ENCODE results near the gene CNTF. TPM values are rescaled to one million over a fixed set of nuclear protein-coding genes. Genes with fewer than 3 reads are reported as not detected.

CNTF gene
- total RNA-seq, 3 donors from 2014 or later, result 0.59 to 1.6 (median 0.66) TPM

GRCh38 chr11:58636587-58636986 is 14.1 kb downstream of the CNTF start:
- TF ChIP-seq CTCF (IDR thresholded peaks at IDR 0.05), result no peak
- TF ChIP-seq POLR2A (IDR thresholded peaks at IDR 0.05), result no peak
- no peak for TF ChIP-seq POLR2AphosphoS5 (IDR thresholded peaks at IDR 0.05)
- Histone ChIP-seq H3K4me1 (no peaks in the 10 kb centered on the region), H3K4me3 (no peak overlapping the region), H3K27ac (no peak overlapping the region), H3K36me3 (no peaks in the 10 kb centered on the region), H3K9me3 (no peaks in the 10 kb centered on the region), H3K27me3 (no peaks in the 10 kb centered on the region)
- DNase-seq (ENCODE audit: low spot score in 2 of 2), result no peak
- intact Hi-C loops (cut with DNase I; ENCODE audit: low total_unique reads), result no loop called here

- H3K9me3 ChIP-seq, result no peaks in the 10 kb centered on the region
- intact Hi-C loops (cut with DNase I; ENCODE audit: low total_unique reads), result no loop called here
- H3K36me3 ChIP-seq, result no peaks in the 10 kb centered on the region
- H3K4me1 ChIP-seq, result no peaks in the 10 kb centered on the region
- no peaks in the 10 kb centered on the region for H3K27me3 ChIP-seq
- TF ChIP-seq POLR2A (IDR thresholded peaks at IDR 0.05) (no peak), CTCF (IDR thresholded peaks at IDR 0.05) (no peak), POLR2AphosphoS5 (IDR thresholded peaks at IDR 0.05) (no peak)
- H3K27ac ChIP-seq, result no peak overlapping the region
- DNase-seq (ENCODE audit: low spot score in 2 of 2), result no peak
- no peak overlapping the region for H3K4me3 ChIP-seq
Measured at GRCh38 chr11:58637371-58637770, 14.9 kb downstream of the CNTF start.

GRCh38 chr11:58639103-58639502 is 16.6 kb downstream of the CNTF start:
- Histone ChIP-seq H3K27ac (no peak overlapping the region), H3K4me3 (no peak overlapping the region), H3K4me1 (no peaks in the 10 kb centered on the region), H3K27me3 (no peaks in the 10 kb centered on the region), H3K9me3 (no peaks in the 10 kb centered on the region), H3K36me3 (no peaks in the 10 kb centered on the region)
- intact Hi-C loops (cut with DNase I; ENCODE audit: low total_unique reads), result no loop called here
- DNase-seq (ENCODE audit: low spot score in 2 of 2), result no peak
- TF ChIP-seq CTCF (IDR thresholded peaks at IDR 0.05), result no peak
- TF ChIP-seq POLR2AphosphoS5 (IDR thresholded peaks at IDR 0.05), result no peak
- TF ChIP-seq POLR2A (IDR thresholded peaks at IDR 0.05), result no peak

- intact Hi-C loops (cut with DNase I; ENCODE audit: low total_unique reads), result no loop called here
- no peak overlapping the region for H3K4me3 ChIP-seq
- no peak overlapping the region for H3K27ac ChIP-seq
- H3K4me1 ChIP-seq, result no peaks in the 10 kb centered on the region
- TF ChIP-seq POLR2AphosphoS5 (IDR thresholded peaks at IDR 0.05), result no peak
- no peak for TF ChIP-seq CTCF (IDR thresholded peaks at IDR 0.05)
- TF ChIP-seq POLR2A (IDR thresholded peaks at IDR 0.05), result no peak
- no peaks in the 10 kb centered on the region for H3K9me3 ChIP-seq
- H3K27me3 ChIP-seq, result no peaks in the 10 kb centered on the region
- H3K36me3 ChIP-seq, result no peaks in the 10 kb centered on the region
- no peak for DNase-seq (ENCODE audit: low spot score in 2 of 2)
Measured at GRCh38 chr11:58639669-58640068, 17.2 kb downstream of the CNTF start.

- no peaks in the 10 kb centered on the region for H3K36me3 ChIP-seq
- H3K9me3 ChIP-seq, result peaks cover 2 to 3% of the 10 kb centered on the region in 2 donors
- H3K4me3 ChIP-seq, result no peak overlapping the region
- no peaks in the 10 kb centered on the region for H3K27me3 ChIP-seq
- DNase-seq (ENCODE audit: low spot score in 2 of 2), result no peak
- H3K4me1 ChIP-seq, result no peaks in the 10 kb centered on the region
- H3K27ac ChIP-seq, result no peak overlapping the region
- TF ChIP-seq POLR2AphosphoS5 (IDR thresholded peaks at IDR 0.05) (no peak), CTCF (IDR thresholded peaks at IDR 0.05) (no peak), POLR2A (IDR thresholded peaks at IDR 0.05) (no peak)
- intact Hi-C loops (cut with DNase I; ENCODE audit: low total_unique reads), result no loop called here
Measured at GRCh38 chr11:58640386-58641023, 18.0 kb downstream of the CNTF start.
